Peyer's patch (tissue), 4 donors: ENCODE data around the gene SPON1.

Source experiments
- POLR2A ChIP-seq, 2 donors: fragments of 450-650 bp; IDR thresholded peaks; one replicate each; pipeline ENCODE4 v1.5.1; 2017; ENCODE audit warnings: antibody characterized with exemption in 2 of 2, mild to moderate bottlenecking in 2 of 2, moderate library complexity in 2 of 2
- TF ChIP-seq, protein P1 (sequence below), 6 experiments: fragments of 450-650 bp in 4 of 6; fragments of 200-600 bp in 2 of 6; sonication (generic) in 1 of 6; IDR thresholded peaks; one replicate each; pipeline ENCODE4 v1.5.1; 2017 to 2019; ENCODE audit warnings: antibody characterized with exemption in 6 of 6, mild to moderate bottlenecking in 3 of 6, moderate library complexity in 1 of 6

DNA sequence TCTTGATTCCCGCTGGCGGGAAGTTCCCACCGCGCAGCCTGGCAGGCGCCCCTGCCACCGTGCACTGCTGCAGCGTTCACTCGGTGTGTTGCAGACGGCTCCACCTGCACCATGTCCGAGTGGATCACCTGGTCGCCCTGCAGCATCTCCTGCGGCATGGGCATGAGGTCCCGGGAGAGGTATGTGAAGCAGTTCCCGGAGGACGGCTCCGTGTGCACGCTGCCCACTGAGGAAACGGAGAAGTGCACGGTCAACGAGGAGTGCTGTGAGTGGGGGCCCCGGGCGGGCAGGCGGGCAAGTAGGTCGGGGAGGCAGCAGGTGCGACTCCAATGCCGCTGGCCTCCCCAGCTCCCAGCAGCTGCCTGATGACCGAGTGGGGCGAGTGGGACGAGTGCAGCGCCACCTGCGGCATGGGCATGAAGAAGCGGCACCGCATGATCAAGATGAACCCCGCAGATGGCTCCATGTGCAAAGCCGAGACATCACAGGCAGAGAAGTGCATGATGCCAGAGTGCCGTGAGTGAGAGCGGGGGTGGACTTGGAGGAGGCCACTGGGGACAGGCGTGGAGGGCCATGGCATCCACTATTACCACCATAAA, 296.8 kb downstream of the SPON1 start:
- TF ChIP-seq, protein P1, sequence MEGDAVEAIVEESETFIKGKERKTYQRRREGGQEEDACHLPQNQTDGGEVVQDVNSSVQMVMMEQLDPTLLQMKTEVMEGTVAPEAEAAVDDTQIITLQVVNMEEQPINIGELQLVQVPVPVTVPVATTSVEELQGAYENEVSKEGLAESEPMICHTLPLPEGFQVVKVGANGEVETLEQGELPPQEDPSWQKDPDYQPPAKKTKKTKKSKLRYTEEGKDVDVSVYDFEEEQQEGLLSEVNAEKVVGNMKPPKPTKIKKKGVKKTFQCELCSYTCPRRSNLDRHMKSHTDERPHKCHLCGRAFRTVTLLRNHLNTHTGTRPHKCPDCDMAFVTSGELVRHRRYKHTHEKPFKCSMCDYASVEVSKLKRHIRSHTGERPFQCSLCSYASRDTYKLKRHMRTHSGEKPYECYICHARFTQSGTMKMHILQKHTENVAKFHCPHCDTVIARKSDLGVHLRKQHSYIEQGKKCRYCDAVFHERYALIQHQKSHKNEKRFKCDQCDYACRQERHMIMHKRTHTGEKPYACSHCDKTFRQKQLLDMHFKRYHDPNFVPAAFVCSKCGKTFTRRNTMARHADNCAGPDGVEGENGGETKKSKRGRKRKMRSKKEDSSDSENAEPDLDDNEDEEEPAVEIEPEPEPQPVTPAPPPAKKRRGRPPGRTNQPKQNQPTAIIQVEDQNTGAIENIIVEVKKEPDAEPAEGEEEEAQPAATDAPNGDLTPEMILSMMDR (IDR thresholded peaks at IDR 0.05): no peak
- no peak for TF ChIP-seq POLR2A (IDR thresholded peaks at IDR 0.05)
